Measurements from ENCODE around the gene AVEN.
"Not testable (repeated sequence)": the region's sequence is repeated elsewhere in the genome, so short reads cannot be mapped to it uniquely, and the experiment has no call there.

Gene AVEN

DNA sequence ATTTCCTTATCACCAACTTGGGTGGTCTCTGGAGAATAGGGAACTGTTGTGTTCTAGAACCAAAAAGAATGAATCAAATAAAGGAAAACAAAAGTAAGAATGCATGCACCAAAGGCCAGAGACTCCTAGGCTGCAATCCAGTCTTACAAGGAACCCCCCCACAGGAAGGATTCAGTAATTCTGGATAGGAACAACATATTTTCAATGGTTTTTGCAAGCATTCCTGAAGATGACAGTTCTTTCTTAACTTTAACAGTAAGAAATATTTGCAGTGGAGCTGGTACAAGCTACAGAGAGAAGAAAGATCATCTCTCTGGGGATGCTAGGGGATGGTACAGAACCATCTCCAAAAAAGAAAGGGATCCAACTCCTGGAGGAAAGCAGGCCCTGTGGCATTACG, 186.9 kb downstream of the AVEN start:
- DNase-seq (ENCODE audit: low read depth in 2 of 2): no peak

DNA sequence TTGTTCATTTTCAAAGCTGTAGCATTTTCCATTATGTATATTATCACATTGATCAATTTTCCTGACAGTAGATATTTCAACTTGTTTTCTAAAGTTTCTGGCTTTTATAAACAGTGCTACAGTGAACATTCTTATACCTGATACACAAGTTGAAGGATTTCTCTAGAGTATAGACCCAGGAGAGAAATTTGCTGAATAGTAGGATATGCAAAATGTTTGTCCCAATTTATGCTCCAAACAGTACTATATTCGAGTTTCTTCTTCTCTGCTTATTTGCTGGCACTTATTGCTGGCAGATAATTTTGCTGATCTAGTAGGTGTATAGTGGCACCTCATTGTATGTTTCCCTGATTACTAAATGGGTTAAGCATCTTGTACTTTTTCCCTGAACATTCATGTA, 187.9 kb downstream of the AVEN start:
- DNase-seq (ENCODE audit: low read depth in 2 of 2): no peak

GRCh38 chr15:33848011-33848410, 191.0 kb downstream of the AVEN start:
- no peak for DNase-seq (ENCODE audit: low read depth in 2 of 2)

- DNase-seq (ENCODE audit: low read depth in 2 of 2): no peak
Observed at GRCh38 chr15:33846862-33847261, 192.1 kb downstream of the AVEN start.

GRCh38 chr15:33846142-33846541, 192.9 kb downstream of the AVEN start:
- DNase-seq (ENCODE audit: low read depth in 2 of 2): no peak

GRCh38 chr15:33844597-33844996, 194.4 kb downstream of the AVEN start:
- DNase-seq (ENCODE audit: low read depth in 2 of 2): no peak

DNA sequence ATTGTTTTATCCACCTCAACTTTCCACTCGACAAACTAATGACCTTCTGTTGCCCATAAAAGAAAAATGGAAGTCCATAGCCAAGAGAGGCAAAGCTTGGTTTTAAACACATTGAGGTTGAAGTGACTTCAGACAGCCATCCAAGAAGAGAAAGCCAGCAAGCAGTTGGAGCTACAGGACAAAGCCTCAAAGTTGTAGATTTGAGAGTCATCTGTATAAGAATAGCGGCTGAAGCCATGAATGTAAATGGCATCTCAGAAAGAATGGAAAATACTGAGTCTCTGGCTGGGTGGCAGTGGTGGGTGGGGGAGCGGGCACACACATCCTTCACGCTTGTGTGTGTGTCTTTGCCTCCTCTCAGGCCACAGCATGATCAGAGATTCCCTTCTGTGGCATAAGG, 194.8 kb downstream of the AVEN start:
- no peak for DNase-seq (ENCODE audit: low read depth in 2 of 2)

DNA sequence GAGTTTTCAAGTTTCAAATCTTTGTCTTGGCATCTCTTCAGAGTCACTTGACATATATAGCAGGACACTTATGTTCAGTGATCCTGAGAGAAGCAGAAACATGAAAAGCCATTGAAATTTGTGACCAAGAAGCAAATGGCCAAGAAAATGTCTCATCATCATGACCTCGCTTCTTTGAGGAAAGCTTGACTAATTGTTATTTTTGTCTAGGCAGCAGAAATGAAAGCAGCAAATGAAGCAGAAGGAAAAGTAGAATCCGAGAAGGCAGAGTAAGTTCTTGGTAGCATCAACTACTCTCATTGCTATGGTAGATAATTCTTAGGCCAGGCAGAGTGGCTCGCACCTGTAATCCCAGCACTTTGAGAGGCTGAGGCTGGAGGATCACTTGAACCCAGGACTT, 198.4 kb downstream of the AVEN start:
- no peak for DNase-seq (ENCODE audit: low read depth in 2 of 2)

DNA sequence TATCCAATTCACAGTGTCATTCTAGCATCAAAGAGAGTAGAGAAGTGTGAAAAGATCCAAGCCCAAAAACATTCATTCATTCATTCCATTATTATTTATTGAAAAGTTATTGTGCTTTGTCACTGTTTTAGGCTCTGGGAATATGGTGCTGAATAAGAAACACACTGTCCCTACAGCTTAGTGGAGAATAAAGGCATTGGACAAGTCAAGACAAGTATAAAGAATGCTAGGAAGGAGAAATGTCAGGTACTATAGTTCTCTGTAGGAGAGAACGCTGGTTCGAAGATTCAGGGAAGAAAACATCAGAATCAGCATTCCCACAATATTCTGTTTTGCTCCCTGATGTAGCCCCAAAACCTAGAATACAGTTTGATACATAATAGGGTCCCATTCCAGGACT, 199.5 kb downstream of the AVEN start:
- DNase-seq (ENCODE audit: low read depth in 2 of 2): no peak

DNA sequence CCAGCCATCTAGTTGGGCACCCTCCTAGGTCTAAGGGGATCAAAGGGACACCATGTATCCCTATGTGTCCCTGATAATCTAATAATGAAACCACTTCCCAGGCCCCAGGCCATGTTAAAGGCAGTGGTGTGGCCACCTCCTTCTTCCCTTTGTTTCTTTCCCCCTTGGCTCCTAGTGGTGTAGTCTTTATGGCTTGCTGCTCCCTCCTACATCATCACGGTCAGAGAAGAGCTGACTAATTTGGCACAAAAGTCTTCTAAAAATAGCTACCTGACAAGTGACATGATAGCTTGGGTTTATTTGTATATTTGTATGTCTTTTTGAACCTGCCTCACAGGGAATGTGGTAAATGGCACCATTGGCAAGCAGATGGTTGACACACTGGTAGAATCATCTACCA, 201.7 kb downstream of the AVEN start:
- no peak for DNase-seq (ENCODE audit: low read depth in 2 of 2)

DNA sequence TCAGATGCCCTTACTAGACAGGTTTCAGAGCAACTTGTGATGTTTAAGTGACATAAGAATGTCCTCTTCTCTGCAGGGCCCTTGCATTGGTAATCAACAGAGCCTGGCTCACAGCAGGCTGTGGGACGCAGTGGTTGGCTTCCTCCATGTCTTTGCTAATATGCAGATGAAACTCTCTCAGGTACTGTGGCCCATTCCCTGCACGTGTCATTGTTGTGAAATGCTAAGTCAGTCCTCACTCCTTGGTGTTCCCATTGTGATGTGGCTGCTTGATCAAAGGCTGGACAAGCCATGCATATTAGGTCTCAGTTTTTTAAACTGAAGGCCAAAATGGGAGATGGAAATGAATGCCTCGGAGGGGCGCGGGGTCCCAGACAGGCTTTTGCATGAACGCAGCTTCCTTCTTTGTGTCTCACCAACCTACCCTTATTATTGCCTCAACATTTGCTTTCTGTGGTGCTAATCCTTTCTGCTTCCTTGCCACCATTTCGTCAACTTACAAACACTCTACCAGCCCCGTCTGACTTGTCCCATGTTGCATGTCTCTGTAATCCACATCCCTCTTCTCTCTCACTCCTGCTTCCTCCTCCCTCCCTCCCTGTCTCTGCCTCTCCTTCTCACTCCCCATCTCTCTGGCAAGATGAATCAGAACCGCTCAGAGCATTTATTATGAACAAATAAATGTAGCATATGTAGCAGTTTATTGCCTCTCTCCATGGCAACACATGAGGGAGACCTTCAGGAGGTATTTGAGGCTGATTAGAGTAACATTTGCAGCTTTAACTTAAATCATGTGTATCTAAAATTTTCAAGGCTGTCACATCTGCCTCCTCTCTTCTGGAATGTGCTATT, 203.9 kb downstream of the AVEN start:
- no peak for DNase-seq (ENCODE audit: low read depth in 2 of 2)

DNA sequence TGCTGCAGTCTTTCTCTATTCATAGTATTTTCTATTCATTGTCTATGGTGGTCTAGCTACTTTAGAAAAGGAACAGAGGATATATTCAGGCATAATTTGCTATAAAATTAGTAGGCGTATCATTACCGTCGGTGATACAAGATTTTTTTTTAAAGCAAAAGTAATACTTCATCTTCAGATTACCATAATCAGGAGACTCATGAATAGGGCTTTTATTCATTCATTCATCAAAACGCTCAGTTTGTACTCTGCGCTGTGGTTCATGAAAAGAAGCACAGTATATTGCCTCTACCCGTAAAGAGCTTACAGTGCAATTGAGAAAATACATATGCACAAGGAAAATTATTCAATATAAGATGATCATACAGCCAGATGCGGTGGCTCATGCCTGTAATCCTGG, 207.4 kb downstream of the AVEN start:
- no peak for DNase-seq (ENCODE audit: low read depth in 2 of 2)

DNA sequence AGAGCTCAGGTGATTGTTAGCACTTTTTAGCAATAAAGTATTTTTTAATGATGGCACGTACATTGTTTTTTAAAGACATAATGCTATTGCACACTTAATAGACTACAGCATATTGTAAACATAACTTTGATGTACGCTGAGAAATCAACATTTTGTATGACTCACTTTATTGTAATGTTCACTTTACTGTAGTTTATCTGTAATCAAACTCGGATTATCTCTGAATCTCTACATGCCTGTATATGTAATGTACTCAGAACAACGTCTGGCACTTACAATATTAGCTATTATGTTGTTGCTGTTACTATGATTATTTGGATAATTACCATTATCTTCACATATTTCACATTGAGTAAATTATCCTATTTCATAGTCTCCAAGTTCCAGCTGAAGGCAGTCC, 208.7 kb downstream of the AVEN start:
- no peak for DNase-seq (ENCODE audit: low read depth in 2 of 2)

DNA sequence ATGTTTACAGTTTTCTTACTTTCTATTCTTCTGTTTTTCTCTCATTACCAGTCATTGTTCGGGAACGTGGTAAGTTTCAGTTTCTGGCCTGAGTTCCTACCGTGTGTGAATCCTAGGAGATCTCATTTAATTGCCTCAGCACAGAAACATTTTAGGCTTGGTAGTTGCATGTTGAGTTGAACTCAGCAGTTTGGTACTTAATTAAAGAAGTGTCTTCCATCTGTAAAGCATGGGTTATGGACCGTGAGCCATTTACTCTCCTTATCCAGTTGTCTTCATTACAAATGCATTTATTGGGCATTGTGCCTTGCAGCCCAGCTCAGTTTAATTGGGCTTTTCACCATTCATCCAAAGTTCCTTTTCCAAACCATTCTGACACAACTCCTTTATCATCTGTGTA, 212.8 kb downstream of the AVEN start:
- DNase-seq (ENCODE audit: low read depth in 2 of 2): no peak

DNA sequence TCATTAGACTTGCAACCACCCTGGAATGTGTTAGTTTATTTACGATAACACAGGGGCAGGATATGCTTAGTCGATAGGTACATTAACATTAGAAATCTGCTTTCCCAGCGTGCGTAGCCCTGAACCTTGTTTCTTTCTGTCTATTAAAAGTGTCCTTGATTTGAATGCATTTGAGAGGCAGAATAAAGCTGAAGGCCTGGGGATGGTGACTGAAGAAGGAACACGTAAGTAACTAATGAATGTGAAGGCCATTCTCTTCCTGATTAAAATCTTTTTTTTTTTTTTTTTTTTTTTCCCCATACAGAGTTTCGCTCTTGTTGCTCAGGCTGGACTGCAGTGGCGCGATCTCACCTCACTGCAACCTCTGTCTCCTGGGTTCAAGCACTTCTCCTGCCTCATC, 213.6 kb downstream of the AVEN start:
- no peak for DNase-seq (ENCODE audit: low read depth in 2 of 2)

GRCh38 chr15:33823119-33823518, 215.9 kb downstream of the AVEN start:
- DNase-seq (ENCODE audit: low read depth in 2 of 2): no peak

GRCh38 chr15:33822479-33822878, 216.5 kb downstream of the AVEN start:
- DNase-seq (ENCODE audit: low read depth in 2 of 2): no peak

GRCh38 chr15:33819499-33819898, 219.5 kb downstream of the AVEN start:
- not testable (repeated sequence) for DNase-seq (ENCODE audit: low read depth in 2 of 2)
